ENCODE data around the gene PTGFR.

PTGFR gene

GRCh38 chr1:78522136-78522535 is 31.4 kb downstream of the PTGFR start:
- DNase-seq, result no peak

GRCh38 chr1:78526496-78526895 is 35.7 kb downstream of the PTGFR start:
- DNase-seq, result no peak

- DNase-seq, result no peak
Measured at GRCh38 chr1:78527706-78528105, 36.9 kb downstream of the PTGFR start.

- DNase-seq, result no peak
Measured at GRCh38 chr1:78533527-78533926, 42.8 kb downstream of the PTGFR start.

GRCh38 chr1:78535286-78535685 is 44.5 kb downstream of the PTGFR start:
- DNase-seq, result no peak

GRCh38 chr1:78536427-78536826 is 45.7 kb downstream of the PTGFR start:
- no peak for DNase-seq

GRCh38 chr1:78540048-78540447 is 49.3 kb downstream of the PTGFR start:
- no peak for DNase-seq

GRCh38 chr1:78541479-78541878 is 50.7 kb downstream of the PTGFR start:
- no peak for DNase-seq

- DNase-seq, result no peak
Measured at GRCh38 chr1:78543941-78544643, 53.3 kb downstream of the PTGFR start.

- no peak for DNase-seq
Measured at GRCh38 chr1:78547081-78547480, 56.3 kb downstream of the PTGFR start.

GRCh38 chr1:78549331-78549730 is 58.6 kb downstream of the PTGFR start:
- no peak for DNase-seq

- no peak for DNase-seq
Measured at GRCh38 chr1:78549891-78550290, 59.1 kb downstream of the PTGFR start.

GRCh38 chr1:78553859-78554258 is 63.1 kb downstream of the PTGFR start:
- DNase-seq, result no peak

GRCh38 chr1:78554840-78555239 is 64.1 kb downstream of the PTGFR start:
- DNase-seq, result no peak

- no peak for DNase-seq
Measured at GRCh38 chr1:78559680-78560079, 68.9 kb downstream of the PTGFR start.

GRCh38 chr1:78560811-78561210 is 70.0 kb downstream of the PTGFR start:
- no peak for DNase-seq

GRCh38 chr1:78561856-78562255 is 71.1 kb downstream of the PTGFR start:
- no peak for DNase-seq

GRCh38 chr1:78565393-78565792 is 74.6 kb downstream of the PTGFR start:
- DNase-seq, result no peak

- no peak for DNase-seq
Measured at GRCh38 chr1:78570539-78570938, 79.8 kb downstream of the PTGFR start.

GRCh38 chr1:78577257-78578100 is 86.7 kb downstream of the PTGFR start:
- no peak for DNase-seq

- no peak for DNase-seq
Measured at GRCh38 chr1:78586572-78586971, 95.8 kb downstream of the PTGFR start.

- DNase-seq, result no peak
Measured at GRCh38 chr1:78587211-78587610, 96.4 kb downstream of the PTGFR start.
